NCI-H2171 treated with DMSO at 0.1 percent for 48 hours (cell line): ENCODE results near the gene C1orf141.
"Not testable (repeated sequence)": the region's sequence is repeated elsewhere in the genome, so short reads cannot be mapped to it uniquely, and the experiment has no call there.

Source experiments
- DNase-seq: peaks from one replicate; lab custom pipeline; 2025; lab: John Stamatoyannopoulos, UW

C1orf141 gene

GRCh38 chr1:67142931-67143330 lies 8.2 kb upstream of the C1orf141 start:
- no peak for DNase-seq

GRCh38 chr1:67141832-67142231 lies 7.1 kb upstream of the C1orf141 start:
- not testable (repeated sequence) for DNase-seq

GRCh38 chr1:67140460-67140859 lies 5.7 kb upstream of the C1orf141 start:
- no peak for DNase-seq

- DNase-seq, result no peak
These were observed 4.2 kb upstream of the C1orf141 start for GRCh38 chr1:67138813-67139499.

GRCh38 chr1:67137307-67137753 lies 2.6 kb upstream of the C1orf141 start:
- DNase-seq, result no peak

GRCh38 chr1:67135354-67135753 lies 584 bp upstream of the C1orf141 start:
- no peak for DNase-seq

- no peak for DNase-seq
These were observed 1.6 kb downstream of the C1orf141 start for GRCh38 chr1:67133177-67133576.

GRCh38 chr1:67130673-67131072 lies 4.1 kb downstream of the C1orf141 start:
- DNase-seq, result no peak

- no peak for DNase-seq
These were observed 7.8 kb downstream of the C1orf141 start for GRCh38 chr1:67126974-67127373.

GRCh38 chr1:67126111-67126746 lies 8.5 kb downstream of the C1orf141 start:
- no peak for DNase-seq

GRCh38 chr1:67124455-67124854 lies 10.3 kb downstream of the C1orf141 start:
- no peak for DNase-seq

GRCh38 chr1:67120855-67121619 lies 13.7 kb downstream of the C1orf141 start:
- DNase-seq, result no peak

GRCh38 chr1:67118646-67119045 lies 16.1 kb downstream of the C1orf141 start:
- no peak for DNase-seq

- DNase-seq, result no peak
These were observed 16.6 kb downstream of the C1orf141 start for GRCh38 chr1:67118191-67118590.

- DNase-seq, result no peak
These were observed 20.6 kb downstream of the C1orf141 start for GRCh38 chr1:67114162-67114561.

- no peak for DNase-seq
These were observed 24.4 kb downstream of the C1orf141 start for GRCh38 chr1:67110352-67110751.

GRCh38 chr1:67105508-67105907 lies 29.3 kb downstream of the C1orf141 start:
- no peak for DNase-seq

GRCh38 chr1:67103548-67103947 lies 31.2 kb downstream of the C1orf141 start:
- no peak for DNase-seq

GRCh38 chr1:67100833-67101232 lies 33.9 kb downstream of the C1orf141 start:
- DNase-seq, result no peak

GRCh38 chr1:67097305-67097704 lies 37.5 kb downstream of the C1orf141 start:
- DNase-seq, result no peak

- DNase-seq, result no peak
These were observed 40.6 kb downstream of the C1orf141 start for GRCh38 chr1:67094191-67094590.

- DNase-seq, result no peak
These were observed 45.0 kb downstream of the C1orf141 start for GRCh38 chr1:67089685-67090208.

GRCh38 chr1:67088440-67088839 lies 46.3 kb downstream of the C1orf141 start:
- DNase-seq, result no peak
